GM12878 (cell line): Measurements from ENCODE around the gene HIVEP3. TPM values are rescaled to one million over a fixed set of nuclear protein-coding genes. Genes with fewer than 3 reads are reported as not detected.

ENCODE experiments used
- ATAC-seq: fragments of 200-7000 bp; cut with Tn5 transposase; 3 replicates; pipeline ENCODE4 v1.9.1; 2020; ENCODE audit warnings: mild to moderate bottlenecking, moderate library complexity
- BruUV-seq: library from RNA; stranded (reverse); fragments of 400-500 nt; replicated peaks from 2 replicates; lab custom pipeline; 2021; lab: Mats Ljungman, UMichigan
- CTCF ChIA-PET: fragments of 300-600 bp; sonication (Branson Sonifier 250); formaldehyde crosslinking; extraction: SDS; loops from one replicate; lab custom pipeline; 2021; ENCODE audit warnings: inconsistent platforms; lab: Yijun Ruan, JAX
- POLR2A ChIA-PET: fragments of 350-600 bp; formaldehyde crosslinking; extraction: SDS; loops from one replicate; lab custom pipeline; 2021; ENCODE audit warnings: inconsistent platforms; lab: Charles Lee
- RAD21 ChIA-PET: fragments of 300-600 bp; sonication (Branson Sonifier 250); formaldehyde crosslinking; loops from one replicate; lab custom pipeline; 2023; ENCODE audit warnings: antibody characterized with exemption; ENCODE audit not compliant: unreplicated experiment; lab: Charles Lee
- SMC1A ChIA-PET: fragments of 300-600 bp; sonication (Branson Sonifier 250); formaldehyde crosslinking; loops from one replicate; lab custom pipeline; 2023; ENCODE audit not compliant: unreplicated experiment, uncharacterized antibody; lab: Charles Lee
- DNase-seq: peaks from one replicate; pipeline ENCODE4 v3.0.0-alpha.2; 2011; ENCODE audit warnings: low read depth, low spot score
- FAIRE-seq: peaks from 3 replicates; lab custom pipeline; 2011; peaks lifted over from hg19 to GRCh38; lab: Jason Lieb, UNC
- H2AFZ ChIP-seq: 2 replicates; pipeline ENCODE4 v1.6.0; 2011; ENCODE audit warnings: low read depth, low read length, control low read depth; ENCODE audit not compliant: control insufficient read depth
- H3K27ac ChIP-seq: 2 replicates; pipeline ENCODE4 v1.5.1; 2011; ENCODE audit warnings: control low read depth; ENCODE audit not compliant: control insufficient read depth, insufficient read depth
- H3K27me3 ChIP-seq, 2 experiments: replicated peaks in 1 of 2; 2 replicates each; pipeline versions ENCODE4 v1.6.0 to v1.6.1; 2011; ENCODE audit warnings: low read length in 1 of 2; ENCODE audit not compliant: control insufficient read depth in 2 of 2, insufficient read depth in 2 of 2
- H3K36me3 ChIP-seq, 2 experiments: 2 replicates each; pipeline ENCODE4 v1.5.1; 2011; ENCODE audit warnings: low read length in 1 of 2; ENCODE audit not compliant: control insufficient read depth in 2 of 2, insufficient read depth in 2 of 2
- H3K4me1 ChIP-seq: 2 replicates; pipeline ENCODE4 v1.6.1; 2011; ENCODE audit warnings: mild to moderate bottlenecking, low read length, moderate library complexity, mixed read lengths; ENCODE audit not compliant: control insufficient read depth, insufficient read depth
- H3K4me2 ChIP-seq: 2 replicates; pipeline ENCODE4 v1.6.0; 2011; ENCODE audit warnings: control low read depth; ENCODE audit not compliant: control insufficient read depth, insufficient read depth
- H3K4me3 ChIP-seq: fragments of 200-600 bp; sonication (generic); 2 replicates; pipeline ENCODE4 v1.5.1; 2016
- H3K79me2 ChIP-seq: 2 replicates; pipeline ENCODE4 v1.6.0; 2011; ENCODE audit warnings: low read length; ENCODE audit not compliant: control insufficient read depth, insufficient read depth
- H3K9ac ChIP-seq: 2 replicates; pipeline ENCODE4 v1.8.0; 2011; ENCODE audit warnings: low read length, control low read depth, mixed read lengths; ENCODE audit not compliant: control insufficient read depth, insufficient read depth
- H3K9me3 ChIP-seq: replicated peaks from 3 replicates; pipeline ENCODE4 v1.5.1; 2011; ENCODE audit warnings: mild to moderate bottlenecking, low read length; ENCODE audit not compliant: control insufficient read depth, insufficient read depth
- H4K20me1 ChIP-seq: 2 replicates; pipeline ENCODE4 v1.6.0; 2011; ENCODE audit not compliant: control insufficient read depth, insufficient read depth
- BHLHE40 ChIP-seq, 2 experiments: fragments of 450-650 bp in 1 of 2; IDR thresholded peaks; 2 replicates each; pipeline ENCODE4 v1.6.1; 2011 to 2017; ENCODE audit warnings: low read depth in 2 of 2, borderline replicate concordance in 1 of 2, improper control_type of control experiment in 1 of 2, low read length in 1 of 2, mild to moderate bottlenecking in 1 of 2
- CHD4 ChIP-seq: fragments of 200-600 bp; sonication (generic); IDR thresholded peaks from 2 replicates; pipeline ENCODE4 v1.6.1; 2016; ENCODE audit warnings: mild to moderate bottlenecking
- FOS ChIP-seq: IDR thresholded peaks from 3 replicates; pipeline ENCODE4 v1.6.1; 2011; ENCODE audit warnings: borderline replicate concordance; ENCODE audit not compliant: insufficient read length; ENCODE audit errors: extremely low read depth
- GATAD2B ChIP-seq: fragments of 450-650 bp; conservative IDR thresholded peaks from 2 replicates; pipeline ENCODE4 v1.6.1; 2017; ENCODE audit warnings: low read depth, mild to moderate bottlenecking, moderate library complexity
- KLF5 ChIP-seq: fragments of 450-650 bp; IDR thresholded peaks from 2 replicates; pipeline ENCODE4 v1.6.1; 2014; ENCODE audit warnings: mild to moderate bottlenecking; ENCODE audit not compliant: partially characterized antibody
- MYC ChIP-seq: IDR thresholded peaks from 2 replicates; pipeline ENCODE4 v1.6.1; 2011; ENCODE audit warnings: mild to moderate bottlenecking, low read length, moderate library complexity, inconsistent platforms; ENCODE audit not compliant: insufficient read depth, insufficient replicate concordance, insufficient read length, severe bottlenecking
- RELA ChIP-seq: fragments of 450-650 bp; IDR thresholded peaks from 2 replicates; pipeline ENCODE4 v1.8.0; 2014; ENCODE audit warnings: borderline replicate concordance; ENCODE audit not compliant: partially characterized antibody
- RFX5 ChIP-seq: IDR thresholded peaks from 2 replicates; pipeline ENCODE4 v1.6.1; 2011; ENCODE audit warnings: low read depth, low read length, improper control_type of control experiment
- SREBF2 ChIP-seq: IDR thresholded peaks from 2 replicates; pipeline ENCODE4 v1.6.1; 2012; ENCODE audit warnings: mild to moderate bottlenecking, low read length
- TCF7 ChIP-seq: IDR thresholded peaks from 2 replicates; pipeline ENCODE4 v1.6.1; 2014; ENCODE audit warnings: antibody characterized with exemption, borderline replicate concordance
- YBX1 ChIP-seq: fragments of 450-650 bp; IDR thresholded peaks from 2 replicates; pipeline ENCODE4 v1.6.1; 2016; ENCODE audit warnings: antibody characterized with exemption
- WGBS: methylation state at CpG from one replicate; pipeline ENCODE4 v1.1.6; 2016; ENCODE audit warnings: low lambda C conversion rate; ENCODE audit not compliant: insufficient replicate concordance, insufficient coverage; ENCODE audit errors: missing lambda C conversion rate; 5-methylcytosine and 5-hydroxymethylcytosine counted together
- in situ Hi-C: fragments of 300-500 bp; cut with MboI; formaldehyde crosslinking; loops from 9 replicates; pipeline ENCODE4 v1.14.3; 2018; ENCODE audit warnings: mixed read lengths
- intact Hi-C: fragments of 100-400 bp; cut with micrococcal nuclease; formaldehyde crosslinking; loops from one replicate; pipeline ENCODE4 v1.14.2; 2022; ENCODE audit not compliant: unreplicated experiment
- polyA plus RNA-seq, 11 experiments: library from polyadenylated mRNA; depleted of rRNA in 4 of 11; unstranded in 6 of 11; stranded (reverse) in 5 of 11; fragments of >200 nt; fragmentation: Nextera tagmentation in 4 of 11; fragmentation: Illumina TruSeq in 1 of 11; extraction: Ambion mirVana in 4 of 11; extraction: Trizol in 1 of 11; gene quantifications; 1 replicate in 1 of 11; 2 replicates in 10 of 11; pipeline versions ENCODE4 v1.2.1 to v1.2.3, GENCODE V29; 2011 to 2016; ENCODE audit warnings: inconsistent platforms in 2 of 11, missing spikeins in 2 of 11, low read depth in 1 of 11
- total RNA-seq, 4 experiments: library from RNA; depleted of rRNA in 3 of 4; stranded (reverse); fragments of >200 nt in 3 of 4; fragmentation: Illumina TruSeq in 1 of 4; extraction: Trizol in 1 of 4; gene quantifications; 2 replicates each; pipeline versions ENCODE4 v1.2.1 to v1.2.3, GENCODE V29; 2013 to 2021
- TF ChIP-seq, protein P1 (sequence below): fragments of 450-650 bp; IDR thresholded peaks from 2 replicates; pipeline ENCODE4 v1.6.1; 2017; ENCODE audit warnings: mild to moderate bottlenecking, low read depth, inconsistent platforms; ENCODE audit not compliant: poor library complexity, severe bottlenecking

The HIVEP3 gene
- total and polyA plus RNA-seq, 10 of the 15 experiments (the other 5 are each of a cell fraction or from before 2014, with no cell fraction given), result 1.8 to 13.6 (median 3.8) TPM

DNA sequence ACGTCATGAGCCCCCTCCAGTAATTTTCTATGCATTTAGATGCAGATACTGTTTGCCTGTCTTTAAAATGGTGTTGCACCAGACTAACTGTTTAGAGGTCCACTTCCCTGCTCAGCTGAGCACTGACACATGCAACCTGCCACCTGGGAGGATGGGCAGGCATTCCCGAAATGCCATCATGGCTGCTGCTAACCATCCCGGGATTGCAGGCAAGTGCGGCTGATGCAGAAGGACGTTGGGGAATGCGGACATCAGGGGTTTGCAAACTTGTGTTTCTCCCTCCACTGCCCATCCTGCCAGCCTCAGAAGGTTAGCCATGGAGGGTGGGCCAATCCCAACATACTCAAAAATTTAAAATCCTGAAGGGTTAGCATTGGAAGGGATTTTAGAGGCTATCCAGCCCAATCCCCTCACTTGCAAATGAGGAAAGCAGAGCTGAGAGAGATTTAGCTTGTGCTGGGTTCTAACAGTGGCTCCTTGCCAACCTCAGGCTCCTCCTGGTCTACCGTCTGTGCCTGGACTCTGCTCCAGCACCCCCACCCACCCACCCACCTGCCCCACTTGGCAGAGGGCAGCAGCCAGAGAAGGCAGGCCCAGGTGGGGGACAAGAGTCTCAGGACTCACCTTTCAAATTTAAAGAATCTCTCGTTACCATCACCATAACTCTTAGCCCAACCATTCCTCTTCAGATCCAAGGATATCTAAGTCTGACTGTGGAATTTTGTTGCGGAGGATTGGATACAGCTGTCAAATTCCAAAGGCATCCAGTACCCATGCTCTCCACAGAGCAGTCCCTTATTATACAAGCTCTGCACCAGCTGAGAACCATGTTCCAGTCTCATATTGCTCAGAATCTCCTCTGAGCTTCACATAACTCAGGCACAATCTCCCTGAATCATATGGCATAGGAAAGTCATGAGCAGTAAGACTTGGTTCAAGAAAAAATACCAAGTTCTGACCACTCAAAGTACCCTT, 34.2 kb downstream of the HIVEP3 start:
- WGBS, result 55% methylated on average over 9 of the region's 9 CpGs
- intact Hi-C loops (no loop called here), in situ Hi-C loops (no loop called here)
- ChIA-PET RAD21 (interaction anchor here (2.0 kb wide), 1 partner anchor 66 kb away, joined by 7 read pairs; no protein-coding TSS in a partner anchor), CTCF (interaction anchor here (0.8 to 1.5 kb wide), 4 partner anchors 8 to 289 kb away, joined by 3 to 5 read pairs (median 4); no protein-coding TSS in a partner anchor), SMC1A (interaction anchor here (0.9 to 1.5 kb wide), 2 partner anchors 20 to 65 kb away, joined by 3 read pairs; no protein-coding TSS in a partner anchor), POLR2A (interaction anchor here (0.6 to 0.7 kb wide), 2 partner anchors 68 to 151 kb away, joined by 3 read pairs; no protein-coding TSS in a partner anchor)
- FAIRE-seq (no peak), ATAC-seq (no peak), DNase-seq (no peak)
- no peaks in the 10 kb centered on the region for H3K36me3 ChIP-seq
- no peak overlapping the region for H3K4me3 ChIP-seq
- H3K4me1 ChIP-seq, result peaks cover 8% of the 10 kb centered on the region
- H3K27me3 ChIP-seq, result no peaks in the 10 kb centered on the region
- TF ChIP-seq TCF7 (no peak), YBX1 (no peak)
- no peaks in the 10 kb centered on the region for H3K9me3 ChIP-seq
- H3K79me2 ChIP-seq, result no peaks in the 10 kb centered on the region; the same call in 1 of the 2 replicates
- H2AFZ ChIP-seq, result no peak overlapping the region
- H4K20me1 ChIP-seq, result no peaks in the 10 kb centered on the region
- no peak overlapping the region for H3K9ac ChIP-seq
- H3K27ac ChIP-seq, result no peak overlapping the region
- no peak overlapping the region for H3K4me2 ChIP-seq
- BruUV-seq, result no TSS peak

DNA sequence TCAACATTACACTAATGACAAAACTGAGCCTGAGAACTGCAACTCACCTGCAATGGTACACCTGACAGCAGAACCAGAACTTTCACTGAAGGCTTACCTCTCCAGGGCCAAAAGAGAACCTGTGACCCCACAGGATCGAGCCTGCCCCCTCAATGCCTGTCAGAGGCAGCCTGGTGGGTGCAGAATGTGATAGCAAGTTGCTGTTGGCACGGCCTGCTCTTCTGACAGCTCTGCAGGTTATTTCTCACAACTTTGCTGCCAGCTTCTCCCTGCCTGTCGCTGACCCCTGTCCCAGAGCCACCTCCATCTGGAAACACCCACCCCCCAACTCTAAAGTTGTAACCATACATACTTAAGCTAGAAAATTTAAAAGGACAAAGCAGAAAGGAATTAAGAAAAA, 35.2 kb downstream of the HIVEP3 start:
- Histone ChIP-seq H4K20me1 (no peaks in the 10 kb centered on the region), H3K9me3 (no peaks in the 10 kb centered on the region), H3K4me1 (peaks cover 8% of the 10 kb centered on the region), H2AFZ (no peak overlapping the region; the same call in 1 of the 2 replicates), H3K27me3 (no peaks in the 10 kb centered on the region), H3K36me3 (no peaks in the 10 kb centered on the region), H3K27ac (peak overlapping the region; percentile 20), H3K9ac (no peak overlapping the region), H3K4me2 (no peak overlapping the region), H3K79me2 (no peaks in the 10 kb centered on the region), H3K4me3 (no peak overlapping the region)
- ATAC-seq (no peak), FAIRE-seq (no peak), DNase-seq (no peak)
- BruUV-seq, result no TSS peak
- ChIA-PET RAD21 (interaction anchor here (0.6 to 2.0 kb wide), 2 partner anchors 8 to 128 kb away, joined by 3 to 11 read pairs; no protein-coding TSS in a partner anchor), SMC1A (interaction anchor here (0.5 to 2.2 kb wide), 3 partner anchors 8 to 117 kb away, joined by 3 to 16 read pairs (median 3); no protein-coding TSS in a partner anchor), POLR2A (interaction anchor here (1.4 kb wide), 1 partner anchor 67 kb away, joined by 4 read pairs; no protein-coding TSS in a partner anchor), CTCF (interaction anchor here (0.8 to 2.9 kb wide), 5 partner anchors 9 to 290 kb away, joined by 3 to 17 read pairs (median 4); no protein-coding TSS in a partner anchor)
- intact Hi-C loops (no loop called here), in situ Hi-C loops (no loop called here)
- 29% methylated on average over 3 of the region's 3 CpGs for WGBS
- TF ChIP-seq RFX5, result no peak
- TF ChIP-seq MYC, result no peak
- no peak for TF ChIP-seq KLF5
- TF ChIP-seq FOS, result no peak
- TF ChIP-seq, protein P1, sequence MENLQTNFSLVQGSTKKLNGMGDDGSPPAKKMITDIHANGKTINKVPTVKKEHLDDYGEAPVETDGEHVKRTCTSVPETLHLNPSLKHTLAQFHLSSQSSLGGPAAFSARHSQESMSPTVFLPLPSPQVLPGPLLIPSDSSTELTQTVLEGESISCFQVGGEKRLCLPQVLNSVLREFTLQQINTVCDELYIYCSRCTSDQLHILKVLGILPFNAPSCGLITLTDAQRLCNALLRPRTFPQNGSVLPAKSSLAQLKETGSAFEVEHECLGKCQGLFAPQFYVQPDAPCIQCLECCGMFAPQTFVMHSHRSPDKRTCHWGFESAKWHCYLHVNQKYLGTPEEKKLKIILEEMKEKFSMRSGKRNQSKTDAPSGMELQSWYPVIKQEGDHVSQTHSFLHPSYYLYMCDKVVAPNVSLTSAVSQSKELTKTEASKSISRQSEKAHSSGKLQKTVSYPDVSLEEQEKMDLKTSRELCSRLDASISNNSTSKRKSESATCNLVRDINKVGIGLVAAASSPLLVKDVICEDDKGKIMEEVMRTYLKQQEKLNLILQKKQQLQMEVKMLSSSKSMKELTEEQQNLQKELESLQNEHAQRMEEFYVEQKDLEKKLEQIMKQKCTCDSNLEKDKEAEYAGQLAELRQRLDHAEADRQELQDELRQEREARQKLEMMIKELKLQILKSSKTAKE, result no peak
- no peak for TF ChIP-seq SREBF2
- no peak for TF ChIP-seq GATAD2B
- no peak for TF ChIP-seq CHD4
- TF ChIP-seq RELA, result no peak
- no peak for TF ChIP-seq BHLHE40 (IDR thresholded peaks at IDR 0.05; ENCODE audit: borderline replicate concordance in 1 of 2, low read depth in 2 of 2, low read length in 1 of 2)
